K562 (cell line): ENCODE data around the gene GAK. TPM values are rescaled to one million over a fixed set of nuclear protein-coding genes. Genes with fewer than 3 reads are reported as not detected.

Source experiments
- ATAC-seq: fragments of 200-7000 bp; cut with Tn5 transposase; 3 replicates; pipeline ENCODE4 v1.9.1; 2020; ENCODE audit warnings: moderate library complexity
- BruUV-seq: library from RNA; stranded (reverse); fragments of 400-500 nt; replicated peaks from 2 replicates; lab custom pipeline; 2021; lab: Mats Ljungman, UMichigan
- CTCF ChIA-PET: fragments of 300-600 bp; formaldehyde crosslinking; extraction: SDS; loops from one replicate; lab custom pipeline; 2021; ENCODE audit warnings: low intra/inter-chr PET ratio; lab: Yijun Ruan, JAX
- POLR2A ChIA-PET: fragments of 300-600, 350-650 bp; sonication (Branson Sonifier 250); formaldehyde crosslinking; extraction: SDS; loops from one replicate; lab custom pipeline; 2021; ENCODE audit warnings: antibody characterized with exemption, inconsistent platforms; lab: Yijun Ruan, JAX
- DNase-seq, 4 experiments: peaks; one replicate each; pipeline versions ENCODE4 v3.0.0 to v3.0.0-alpha.2; 2011 to 2018; ENCODE audit warnings: low spot score in 3 of 4, mixed read lengths in 3 of 4; ENCODE audit errors: extremely low read depth in 1 of 4
- FAIRE-seq: peaks from 2 replicates; lab custom pipeline; 2011; peaks lifted over from hg19 to GRCh38; lab: Jason Lieb, UNC
- H2AFZ ChIP-seq: 2 replicates; pipeline ENCODE4 v1.6.0; 2011; ENCODE audit warnings: low read depth, low read length, control low read depth, inconsistent platforms
- H3K27ac ChIP-seq: fragments of 200-600 bp; 3 replicates; pipeline ENCODE4 v1.8.0; 2011; ENCODE audit warnings: low read depth, mild to moderate bottlenecking, control low read depth, inconsistent platforms, low read length, moderate library complexity, mixed read lengths; ENCODE audit errors: extremely low read depth
- H3K27me3 ChIP-seq, 2 experiments: fragments of 300-600 bp in 1 of 2; 2 replicates in 1 of 2; 3 replicates in 1 of 2; pipeline versions ENCODE4 v1.6.0 to v1.8.0; 2011; ENCODE audit warnings: inconsistent platforms in 2 of 2, low read length in 2 of 2, mild to moderate bottlenecking in 1 of 2, mixed read lengths in 1 of 2, moderate library complexity in 1 of 2; ENCODE audit not compliant: control insufficient read depth in 2 of 2, insufficient read depth in 2 of 2
- H3K36me3 ChIP-seq: fragments of 300-600 bp; 3 replicates; pipeline ENCODE4 v1.8.0; 2011; ENCODE audit warnings: mild to moderate bottlenecking, low read length, inconsistent platforms; ENCODE audit not compliant: control insufficient read depth, insufficient read depth
- H3K4me1 ChIP-seq, 2 experiments: fragments of 200-600 bp in 1 of 2; replicated peaks in 1 of 2; 2 replicates in 1 of 2; 3 replicates in 1 of 2; pipeline versions ENCODE4 v1.5.1 to v1.8.0; 2011; ENCODE audit warnings: inconsistent platforms in 2 of 2, low read length in 2 of 2, mild to moderate bottlenecking in 1 of 2, mixed read lengths in 1 of 2, moderate library complexity in 1 of 2; ENCODE audit not compliant: control insufficient read depth in 2 of 2, insufficient read depth in 2 of 2
- H3K4me2 ChIP-seq: 2 replicates; pipeline ENCODE4 v1.6.1; 2011; ENCODE audit warnings: low read length, control low read depth, inconsistent platforms, mixed read lengths; ENCODE audit not compliant: insufficient read depth
- H3K4me3 ChIP-seq: fragments of 200-600 bp; sonication (generic), shearing (Covaris generic); 2 replicates; pipeline ENCODE4 v1.5.1; 2016; ENCODE audit warnings: control low read depth, inconsistent platforms
- H3K79me2 ChIP-seq: fragments of 200-600 bp; 3 replicates; pipeline ENCODE4 v1.8.0; 2011; ENCODE audit warnings: low read length, inconsistent platforms; ENCODE audit not compliant: control insufficient read depth, insufficient read depth
- H3K9ac ChIP-seq, 2 experiments: 2 replicates each; pipeline versions ENCODE4 v1.6.0 to v1.6.1; 2011; ENCODE audit warnings: low read depth in 2 of 2, low read length in 2 of 2, control low read depth in 1 of 2, inconsistent platforms in 1 of 2, mild to moderate bottlenecking in 1 of 2, mixed read lengths in 1 of 2; ENCODE audit not compliant: insufficient read depth in 1 of 2
- H3K9me1 ChIP-seq: one replicate; pipeline ENCODE4 v1.6.0; 2011; ENCODE audit warnings: inconsistent platforms, mild to moderate bottlenecking, low read length, moderate library complexity; ENCODE audit not compliant: control insufficient read depth, insufficient read depth
- H3K9me3 ChIP-seq: replicated peaks from 2 replicates; pipeline ENCODE4 v1.5.1; 2011; ENCODE audit warnings: low read depth, low read length, inconsistent platforms; ENCODE audit not compliant: control insufficient read depth, insufficient read depth
- H4K20me1 ChIP-seq: replicated peaks from 2 replicates; pipeline ENCODE4 v1.6.1; 2011; ENCODE audit warnings: low read length, inconsistent platforms, mixed read lengths; ENCODE audit not compliant: control insufficient read depth, insufficient read depth
- CTCFL ChIP-seq: IDR thresholded peaks from 2 replicates; pipeline ENCODE4 v1.6.1; 2011; ENCODE audit warnings: borderline replicate concordance, low read depth, mild to moderate bottlenecking, moderate library complexity, low read length; ENCODE audit not compliant: insufficient read depth, poor library complexity, severe bottlenecking
- DNMT1 ChIP-seq: fragments of 450-650 bp; IDR thresholded peaks from 2 replicates; pipeline ENCODE4 v1.6.1; 2016; ENCODE audit warnings: antibody characterized with exemption, mild to moderate bottlenecking
- TGIF2 ChIP-seq: sonication (generic); formaldehyde crosslinking; IDR thresholded peaks from 2 replicates; pipeline ENCODE4 v1.8.1; 2022; ENCODE audit warnings: mild to moderate bottlenecking, missing genetic modification reagents, moderate library complexity
- ZNF263 ChIP-seq: sonication (generic); formaldehyde crosslinking; IDR thresholded peaks from 2 replicates; pipeline ENCODE4 v1.8.0; 2022; ENCODE audit warnings: mild to moderate bottlenecking, missing genetic modification reagents, borderline replicate concordance
- ZNF384 ChIP-seq: IDR thresholded peaks from 2 replicates; pipeline ENCODE4 v1.6.1; 2012; ENCODE audit warnings: low read depth, low read length, improper control_type of control experiment
- ZNF518B ChIP-seq: fragments of 250-450 bp; sonication (Bioruptor Pico); IDR thresholded peaks from 2 replicates; pipeline ENCODE4 v1.5.0; 2021; ENCODE audit warnings: mild to moderate bottlenecking, moderate library complexity
- ZNF778 ChIP-seq: fragments of 450-650 bp; formaldehyde crosslinking; IDR thresholded peaks from 2 replicates; pipeline ENCODE4 v1.4.0; 2020; ENCODE audit warnings: mild to moderate bottlenecking, moderate library complexity
- WGBS: fragments of 100-300 bp; shearing (Covaris generic); methylation state at CpG from one replicate; pipeline ENCODE4 v1.1.6; 2016; ENCODE audit warnings: low coverage, mixed read lengths; ENCODE audit not compliant: insufficient coverage; ENCODE audit errors: missing lambda C conversion rate; 5-methylcytosine and 5-hydroxymethylcytosine counted together
- in situ Hi-C: fragments of 300-500 bp; cut with MboI; formaldehyde crosslinking; loops from 4 replicates; pipeline ENCODE4 v1.15.0; 2018; ENCODE audit warnings: inconsistent platforms, mixed read lengths
- intact Hi-C: fragments of 100-400 bp; cut with micrococcal nuclease; formaldehyde crosslinking; loops from 2 replicates; pipeline ENCODE4 v1.14.2; 2022
- polyA plus RNA-seq, 8 experiments: library from polyadenylated mRNA; depleted of rRNA in 4 of 8; stranded (reverse) in 5 of 8; unstranded in 3 of 8; fragments of >200 nt; fragmentation: Nextera tagmentation in 2 of 8; fragmentation: Illumina TruSeq in 1 of 8; extraction: Ambion mirVana in 2 of 8; extraction: Trizol in 1 of 8; gene quantifications; 2 replicates each; pipeline versions ENCODE4 v1.2.1 to v1.2.3, GENCODE V29; 2011 to 2014; ENCODE audit warnings: inconsistent platforms in 1 of 8, missing spikeins in 1 of 8
- total RNA-seq, 7 experiments: library from RNA; depleted of rRNA in 6 of 7; stranded (reverse); fragments of >200 nt in 6 of 7; fragmentation: Illumina TruSeq in 2 of 7; extraction: Trizol in 2 of 7; gene quantifications; 2 replicates each; pipeline versions ENCODE4 v1.2.1 to v1.2.3, GENCODE V29; 2011 to 2021; ENCODE audit warnings: low replicate concordance in 1 of 7

GAK gene
- total and polyA plus RNA-seq, 9 of the 15 experiments (the other 6 are each of a cell fraction or from before 2014, with no cell fraction given) = 1.3 to 102 (median 16.2) TPM

- ATAC-seq = no peak
- H3K36me3 ChIP-seq = peaks cover 87% of the 10 kb centered on the region; the same call in 2 of the 3 replicates
Measured at GRCh38 chr4:886244-886643, 45.9 kb downstream of the GAK start.

More at GRCh38 chr4:886244-886643, 45.9 kb downstream of the GAK start:
- H3K9ac ChIP-seq = peak overlapping the region in 1 of 2 experiments; percentile 52; a peak in 1 of 4 replicates
- peaks cover 0 to 7% of the 10 kb centered on the region in 2 experiments; a peak in 1 of 5 replicates for H3K4me1 ChIP-seq
- H3K27me3 ChIP-seq = no peaks in the 10 kb centered on the region
- H3K4me2 ChIP-seq = no peak overlapping the region
- H3K4me3 ChIP-seq = no peak overlapping the region
- no peaks in the 10 kb centered on the region for H3K79me2 ChIP-seq
- WGBS = 100% methylated on average over 3 of the region's 9 CpGs
- ChIA-PET CTCF (no interaction called here), POLR2A (no interaction called here)
- no peak overlapping the region for H2AFZ ChIP-seq
- intact Hi-C loops = no loop called here
- no peak for FAIRE-seq
- H3K27ac ChIP-seq = no peak overlapping the region
- no peaks in the 10 kb centered on the region for H3K9me1 ChIP-seq
- in situ Hi-C loops = no loop called here
- no TSS peak for BruUV-seq
- no peak for DNase-seq
- no peaks in the 10 kb centered on the region for H4K20me1 ChIP-seq
- no peak for TF ChIP-seq ZNF778 (CRISPR knock-in tag)
- no peak for TF ChIP-seq DNMT1
- no peak for TF ChIP-seq ZNF263 (CRISPR knock-in tag)
- no peak for TF ChIP-seq ZNF384
- no peak for TF ChIP-seq TGIF2
- no peak for TF ChIP-seq ZNF518B (CRISPR knock-in tag)
- no peak for TF ChIP-seq CTCFL
- H3K9me3 ChIP-seq = peaks cover 6% of the 10 kb centered on the region
